SK-N-SH (cell line): ENCODE results near the gene EEF2.

Source experiments
- CTCF ChIP-seq: fragments of 200-600 bp; sonication (generic); IDR thresholded peaks from 2 replicates; pipeline ENCODE4 v1.6.1; 2017; ENCODE audit warnings: antibody characterized with exemption, mild to moderate bottlenecking, moderate library complexity
- ELF1 ChIP-seq: IDR thresholded peaks from 2 replicates; pipeline ENCODE4 v1.4.0; 2012
- EP300 ChIP-seq, 2 experiments: IDR thresholded peaks; 2 replicates each; pipeline versions ENCODE4 v1.4.0 to v1.6.1; 2012; ENCODE audit warnings: borderline replicate concordance in 1 of 2, low read depth in 1 of 2, low read length in 1 of 2
- FOXJ3 ChIP-seq: sonication (generic); formaldehyde crosslinking; IDR thresholded peaks from 2 replicates; pipeline ENCODE4 v1.5.1; 2020; ENCODE audit warnings: mild to moderate bottlenecking, missing genetic modification reagents
- REST ChIP-seq: IDR thresholded peaks from 2 replicates; pipeline ENCODE4 v1.6.1; 2012; ENCODE audit warnings: mild to moderate bottlenecking, low read depth, low read length, moderate library complexity
- USF2 ChIP-seq: fragments of 150-350 bp; IDR thresholded peaks from 2 replicates; pipeline ENCODE4 v1.6.1; 2017; ENCODE audit warnings: antibody characterized with exemption, low read length, low read depth, borderline replicate concordance

GRCh38 chr19:4016486-4016885, 31.2 kb upstream of the EEF2 start:
- TF ChIP-seq EP300 (IDR thresholded peaks at IDR 0.05; ENCODE audit: borderline replicate concordance in 1 of 2, low read depth in 1 of 2, low read length in 1 of 2), result no peak
- no peak for TF ChIP-seq CTCF
- TF ChIP-seq ELF1, result no peak
- TF ChIP-seq REST, result no peak
- TF ChIP-seq FOXJ3 (CRISPR knock-in tag), result no peak
- TF ChIP-seq USF2, result no peak
